ENCODE results near the gene UXT. TPM values are rescaled to one million over a fixed set of nuclear protein-coding genes. Genes with fewer than 3 reads are reported as not detected.

The UXT gene
- total and polyA plus RNA-seq, 2 of the 13 experiments (the other 11 are each of a cell fraction or from before 2014, with no cell fraction given), result 107 to 123 TPM

DNA sequence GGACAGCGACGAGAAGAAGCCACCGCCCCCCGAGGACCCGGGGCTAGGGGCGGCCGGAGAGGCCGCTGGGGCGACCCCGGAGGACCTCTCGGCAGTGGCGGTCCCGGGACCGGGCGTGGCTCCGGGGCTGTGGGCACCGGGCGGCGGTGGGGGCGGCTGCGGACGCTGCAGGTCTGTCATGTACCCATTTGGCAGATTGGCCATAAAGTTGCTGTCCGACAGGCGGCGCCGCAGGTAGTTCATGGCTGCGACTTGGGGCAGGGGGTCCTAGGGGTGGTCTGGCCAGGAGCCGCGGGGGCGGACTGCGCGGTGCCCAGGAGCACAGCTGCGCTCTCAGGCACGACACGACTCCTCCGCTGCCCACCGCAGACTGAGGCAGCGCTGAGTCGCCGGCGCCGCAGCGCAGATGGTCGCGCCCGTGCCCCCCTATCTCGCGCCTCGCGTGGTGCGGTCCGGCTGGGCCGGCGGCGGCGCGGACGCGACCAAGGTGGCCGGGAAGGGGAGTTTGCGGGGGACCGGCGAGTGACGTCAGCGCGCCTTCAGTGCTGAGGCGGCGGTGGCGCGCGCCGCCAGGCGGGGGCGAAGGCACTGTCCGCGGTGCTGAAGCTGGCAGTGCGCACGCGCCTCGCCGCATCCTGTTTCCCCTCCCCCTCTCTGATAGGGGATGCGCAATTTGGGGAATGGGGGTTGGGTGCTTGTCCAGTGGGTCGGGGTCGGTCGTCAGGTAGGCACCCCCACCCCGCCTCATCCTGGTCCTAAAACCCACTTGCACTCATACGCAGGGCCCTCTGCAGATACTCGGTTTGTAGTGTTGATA is 39.3 kb downstream of the UXT start, which contains the start of gene SYN1 (continued):
- TF ChIP-seq, protein P1, sequence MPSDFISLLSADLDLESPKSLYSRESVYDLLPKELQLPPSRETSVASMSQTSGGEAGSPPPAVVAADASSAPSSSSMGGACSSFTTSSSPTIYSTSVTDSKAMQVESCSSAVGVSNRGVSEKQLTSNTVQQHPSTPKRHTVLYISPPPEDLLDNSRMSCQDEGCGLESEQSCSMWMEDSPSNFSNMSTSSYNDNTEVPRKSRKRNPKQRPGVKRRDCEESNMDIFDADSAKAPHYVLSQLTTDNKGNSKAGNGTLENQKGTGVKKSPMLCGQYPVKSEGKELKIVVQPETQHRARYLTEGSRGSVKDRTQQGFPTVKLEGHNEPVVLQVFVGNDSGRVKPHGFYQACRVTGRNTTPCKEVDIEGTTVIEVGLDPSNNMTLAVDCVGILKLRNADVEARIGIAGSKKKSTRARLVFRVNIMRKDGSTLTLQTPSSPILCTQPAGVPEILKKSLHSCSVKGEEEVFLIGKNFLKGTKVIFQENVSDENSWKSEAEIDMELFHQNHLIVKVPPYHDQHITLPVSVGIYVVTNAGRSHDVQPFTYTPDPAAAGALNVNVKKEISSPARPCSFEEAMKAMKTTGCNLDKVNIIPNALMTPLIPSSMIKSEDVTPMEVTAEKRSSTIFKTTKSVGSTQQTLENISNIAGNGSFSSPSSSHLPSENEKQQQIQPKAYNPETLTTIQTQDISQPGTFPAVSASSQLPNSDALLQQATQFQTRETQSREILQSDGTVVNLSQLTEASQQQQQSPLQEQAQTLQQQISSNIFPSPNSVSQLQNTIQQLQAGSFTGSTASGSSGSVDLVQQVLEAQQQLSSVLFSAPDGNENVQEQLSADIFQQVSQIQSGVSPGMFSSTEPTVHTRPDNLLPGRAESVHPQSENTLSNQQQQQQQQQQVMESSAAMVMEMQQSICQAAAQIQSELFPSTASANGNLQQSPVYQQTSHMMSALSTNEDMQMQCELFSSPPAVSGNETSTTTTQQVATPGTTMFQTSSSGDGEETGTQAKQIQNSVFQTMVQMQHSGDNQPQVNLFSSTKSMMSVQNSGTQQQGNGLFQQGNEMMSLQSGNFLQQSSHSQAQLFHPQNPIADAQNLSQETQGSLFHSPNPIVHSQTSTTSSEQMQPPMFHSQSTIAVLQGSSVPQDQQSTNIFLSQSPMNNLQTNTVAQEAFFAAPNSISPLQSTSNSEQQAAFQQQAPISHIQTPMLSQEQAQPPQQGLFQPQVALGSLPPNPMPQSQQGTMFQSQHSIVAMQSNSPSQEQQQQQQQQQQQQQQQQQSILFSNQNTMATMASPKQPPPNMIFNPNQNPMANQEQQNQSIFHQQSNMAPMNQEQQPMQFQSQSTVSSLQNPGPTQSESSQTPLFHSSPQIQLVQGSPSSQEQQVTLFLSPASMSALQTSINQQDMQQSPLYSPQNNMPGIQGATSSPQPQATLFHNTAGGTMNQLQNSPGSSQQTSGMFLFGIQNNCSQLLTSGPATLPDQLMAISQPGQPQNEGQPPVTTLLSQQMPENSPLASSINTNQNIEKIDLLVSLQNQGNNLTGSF (CRISPR knock-in tag; IDR thresholded peaks at IDR 0.05), result 0 out of 2 replicates have a peak, but pooled peaks have one; percentile 51
- TF ChIP-seq, protein P2, sequence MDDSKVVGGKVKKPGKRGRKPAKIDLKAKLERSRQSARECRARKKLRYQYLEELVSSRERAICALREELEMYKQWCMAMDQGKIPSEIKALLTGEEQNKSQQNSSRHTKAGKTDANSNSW (CRISPR knock-in tag; IDR thresholded peaks at IDR 0.05; ENCODE audit: borderline replicate concordance), result no peak
- no peak for TF ChIP-seq HNRNPL (IDR thresholded peaks at IDR 0.05; ENCODE audit: low read depth, low read length)
- TF ChIP-seq, protein P3, sequence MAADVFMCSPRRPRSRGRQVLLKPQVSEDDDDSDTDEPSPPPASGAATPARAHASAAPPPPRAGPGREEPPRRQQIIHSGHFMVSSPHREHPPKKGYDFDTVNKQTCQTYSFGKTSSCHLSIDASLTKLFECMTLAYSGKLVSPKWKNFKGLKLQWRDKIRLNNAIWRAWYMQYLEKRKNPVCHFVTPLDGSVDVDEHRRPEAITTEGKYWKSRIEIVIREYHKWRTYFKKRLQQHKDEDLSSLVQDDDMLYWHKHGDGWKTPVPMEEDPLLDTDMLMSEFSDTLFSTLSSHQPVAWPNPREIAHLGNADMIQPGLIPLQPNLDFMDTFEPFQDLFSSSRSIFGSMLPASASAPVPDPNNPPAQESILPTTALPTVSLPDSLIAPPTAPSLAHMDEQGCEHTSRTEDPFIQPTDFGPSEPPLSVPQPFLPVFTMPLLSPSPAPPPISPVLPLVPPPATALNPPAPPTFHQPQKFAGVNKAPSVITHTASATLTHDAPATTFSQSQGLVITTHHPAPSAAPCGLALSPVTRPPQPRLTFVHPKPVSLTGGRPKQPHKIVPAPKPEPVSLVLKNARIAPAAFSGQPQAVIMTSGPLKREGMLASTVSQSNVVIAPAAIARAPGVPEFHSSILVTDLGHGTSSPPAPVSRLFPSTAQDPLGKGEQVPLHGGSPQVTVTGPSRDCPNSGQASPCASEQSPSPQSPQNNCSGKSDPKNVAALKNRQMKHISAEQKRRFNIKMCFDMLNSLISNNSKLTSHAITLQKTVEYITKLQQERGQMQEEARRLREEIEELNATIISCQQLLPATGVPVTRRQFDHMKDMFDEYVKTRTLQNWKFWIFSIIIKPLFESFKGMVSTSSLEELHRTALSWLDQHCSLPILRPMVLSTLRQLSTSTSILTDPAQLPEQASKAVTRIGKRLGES (CRISPR knock-in tag; IDR thresholded peaks at IDR 0.05; ENCODE audit: borderline replicate concordance), result peak; percentile 42; the same call in 1 of the 2 replicates
- 0 out of 2 replicates have a peak, but pooled peaks have one; percentile 57 for TF ChIP-seq ZNF124 (CRISPR knock-in tag; IDR thresholded peaks at IDR 0.05)
- no peak for TF ChIP-seq HNRNPUL1 (IDR thresholded peaks at IDR 0.05; ENCODE audit: low read depth, low read length)
- no peak for TF ChIP-seq ZNF484 (CRISPR knock-in tag; IDR thresholded peaks at IDR 0.05; ENCODE audit: borderline replicate concordance, low read depth)
- peak; percentile 35; the same call in 1 of the 2 replicates for TF ChIP-seq ZNF367 (CRISPR knock-in tag; IDR thresholded peaks at IDR 0.05; ENCODE audit: borderline replicate concordance)
- TF ChIP-seq ZFP36L1 (CRISPR knock-in tag; IDR thresholded peaks at IDR 0.05), result no peak
- TF ChIP-seq RAD21 (CRISPR knock-in tag; IDR thresholded peaks at IDR 0.05), result peak; percentile 41; the same call in 1 of the 2 replicates
- TF ChIP-seq ZC3H4 (CRISPR knock-in tag; IDR thresholded peaks at IDR 0.05; ENCODE audit: borderline replicate concordance), result no peak
